Endothelial cell of umbilical vein (primary cell): ENCODE data around the gene MIER2.

Source experiments
- CTCF ChIP-seq, 2 donors: IDR thresholded peaks; 1 replicate in 1 of 2; 2 replicates in 1 of 2; pipeline ENCODE4 v1.5.1; 2011; ENCODE audit warnings: low read length in 2 of 2, mild to moderate bottlenecking in 2 of 2, moderate library complexity in 2 of 2, control low read depth in 1 of 2, inconsistent platforms in 1 of 2, low read depth in 1 of 2; ENCODE audit not compliant: insufficient read depth in 1 of 2; ENCODE audit errors: extremely low read depth in 1 of 2
- EZH2 ChIP-seq: IDR thresholded peaks from 2 replicates; pipeline ENCODE4 v1.6.1; 2012; ENCODE audit warnings: borderline replicate concordance, low read depth, mild to moderate bottlenecking, moderate library complexity, low read length, inconsistent platforms; ENCODE audit not compliant: severe bottlenecking
- MAX ChIP-seq: IDR thresholded peaks from 2 replicates; pipeline ENCODE4 v1.6.1; 2011; ENCODE audit not compliant: insufficient read depth, insufficient read length
- MYC ChIP-seq: IDR thresholded peaks from one replicate; pipeline ENCODE4 v1.6.1; 2011; ENCODE audit warnings: mild to moderate bottlenecking, low read depth, low read length
- POLR2A ChIP-seq: IDR thresholded peaks from 2 replicates; pipeline ENCODE4 v1.6.1; 2012; ENCODE audit warnings: low read depth, mild to moderate bottlenecking, control low read depth, low read length
- POLR2AphosphoS5 ChIP-seq: IDR thresholded peaks from 2 replicates; pipeline ENCODE4 v1.6.1; 2012; ENCODE audit warnings: low read depth, mild to moderate bottlenecking, control low read depth, low read length, moderate library complexity; ENCODE audit not compliant: insufficient read depth

- TF ChIP-seq CTCF (IDR thresholded peaks at IDR 0.05; ENCODE audit: extremely low read depth in 1 of 2, insufficient read depth in 1 of 2, low read depth in 1 of 2, low read length in 2 of 2) (no peak), POLR2A (no peak), POLR2AphosphoS5 (no peak), MYC (no peak), MAX (no peak), EZH2 (no peak)
Measured at GRCh38 chr19:273393-273792, 71.2 kb downstream of the MIER2 start.
